Nephron (organoid): ENCODE data around the gene SCN10A.

Experiments used
- H3K27ac Mint-ChIP-seq, 3 experiments: 2 replicates each; pipeline ENCODE4 v1.8.0; 2020; ENCODE audit warnings: mixed read lengths in 3 of 3, mild to moderate bottlenecking in 2 of 3, moderate library complexity in 1 of 3
- H3K27me3 Mint-ChIP-seq: 2 replicates; pipeline ENCODE4 v1.8.0; 2021; ENCODE audit warnings: low read depth, mild to moderate bottlenecking, moderate library complexity, mixed read lengths
- H3K36me3 Mint-ChIP-seq: 2 replicates; pipeline ENCODE4 v1.8.0; 2020; ENCODE audit warnings: low read depth, mixed read lengths
- H3K4me1 Mint-ChIP-seq: 2 replicates; pipeline ENCODE4 v1.8.0; 2020; ENCODE audit warnings: mixed read lengths
- H3K4me3 Mint-ChIP-seq, 3 experiments: 2 replicates each; pipeline ENCODE4 v1.8.0; 2020; ENCODE audit warnings: mild to moderate bottlenecking in 3 of 3, mixed read lengths in 3 of 3, moderate library complexity in 2 of 3
- H3K9me3 Mint-ChIP-seq: 2 replicates; pipeline ENCODE4 v1.8.0; 2020; ENCODE audit warnings: mixed read lengths
- TF ChIP-seq, protein P1 (sequence below), 3 experiments: fragments of 200-600 bp; sonication (generic); IDR thresholded peaks; one replicate each; pipeline ENCODE4 v1.5.0; 2021; ENCODE audit warnings: antibody characterized with exemption in 3 of 3; ENCODE audit not compliant: unreplicated experiment in 3 of 3

Gene SCN10A

GRCh38 chr3:38739396-38739689, 76.7 kb downstream of the SCN10A start:
- H3K4me1 Mint-ChIP-seq = no peaks in the 10 kb centered on the region
- no peak overlapping the region for H3K27ac Mint-ChIP-seq
- no peaks in the 10 kb centered on the region for H3K9me3 Mint-ChIP-seq
- peaks cover 10% of the 10 kb centered on the region for H3K27me3 Mint-ChIP-seq
- no peaks in the 10 kb centered on the region for H3K36me3 Mint-ChIP-seq
- TF ChIP-seq, protein P1, sequence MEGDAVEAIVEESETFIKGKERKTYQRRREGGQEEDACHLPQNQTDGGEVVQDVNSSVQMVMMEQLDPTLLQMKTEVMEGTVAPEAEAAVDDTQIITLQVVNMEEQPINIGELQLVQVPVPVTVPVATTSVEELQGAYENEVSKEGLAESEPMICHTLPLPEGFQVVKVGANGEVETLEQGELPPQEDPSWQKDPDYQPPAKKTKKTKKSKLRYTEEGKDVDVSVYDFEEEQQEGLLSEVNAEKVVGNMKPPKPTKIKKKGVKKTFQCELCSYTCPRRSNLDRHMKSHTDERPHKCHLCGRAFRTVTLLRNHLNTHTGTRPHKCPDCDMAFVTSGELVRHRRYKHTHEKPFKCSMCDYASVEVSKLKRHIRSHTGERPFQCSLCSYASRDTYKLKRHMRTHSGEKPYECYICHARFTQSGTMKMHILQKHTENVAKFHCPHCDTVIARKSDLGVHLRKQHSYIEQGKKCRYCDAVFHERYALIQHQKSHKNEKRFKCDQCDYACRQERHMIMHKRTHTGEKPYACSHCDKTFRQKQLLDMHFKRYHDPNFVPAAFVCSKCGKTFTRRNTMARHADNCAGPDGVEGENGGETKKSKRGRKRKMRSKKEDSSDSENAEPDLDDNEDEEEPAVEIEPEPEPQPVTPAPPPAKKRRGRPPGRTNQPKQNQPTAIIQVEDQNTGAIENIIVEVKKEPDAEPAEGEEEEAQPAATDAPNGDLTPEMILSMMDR (IDR thresholded peaks at IDR 0.05; ENCODE audit: unreplicated experiment in 3 of 3) = no peak
- H3K4me3 Mint-ChIP-seq = no peak overlapping the region

DNA sequence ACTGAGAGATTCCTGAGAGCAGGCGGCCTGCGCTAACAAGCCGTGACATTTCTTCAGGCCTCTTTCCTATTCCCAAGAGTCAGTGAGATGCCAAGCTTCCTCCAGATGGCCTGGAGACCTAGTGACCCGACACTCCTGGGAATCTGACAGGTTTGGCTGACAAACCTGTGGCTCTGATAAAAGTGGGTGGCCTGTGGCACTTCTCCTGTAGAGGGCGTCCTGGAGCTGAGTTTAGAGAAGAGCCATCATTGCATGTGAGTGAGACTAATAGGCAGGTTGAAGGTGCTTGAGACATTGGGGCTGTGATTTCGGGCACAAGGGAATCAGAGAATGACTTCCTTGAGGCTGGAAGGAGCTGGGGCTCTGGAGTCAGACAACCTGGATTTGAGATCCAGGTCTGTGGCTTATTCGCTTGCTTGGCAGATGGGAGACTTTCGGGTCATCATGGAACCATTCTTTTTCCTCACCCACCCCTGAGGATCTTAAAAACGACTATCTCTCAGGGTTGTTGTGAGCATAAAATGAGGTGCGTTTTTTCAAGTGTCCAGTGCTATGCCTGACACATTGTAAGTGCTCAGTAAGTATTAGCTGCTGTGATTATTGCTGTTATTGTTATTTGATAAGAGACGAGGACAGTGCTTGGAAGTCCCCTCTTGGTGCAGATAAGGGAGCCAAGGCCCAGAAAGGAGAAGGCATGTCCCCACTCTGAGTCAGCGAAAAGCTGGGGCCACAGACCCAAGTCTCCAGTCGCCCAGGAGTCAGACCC, 77.2 kb downstream of the SCN10A start:
- Mint-ChIP-seq H3K27ac (no peak overlapping the region), H3K36me3 (no peaks in the 10 kb centered on the region), H3K9me3 (no peaks in the 10 kb centered on the region), H3K4me3 (no peak overlapping the region), H3K4me1 (no peaks in the 10 kb centered on the region), H3K27me3 (peaks cover 10% of the 10 kb centered on the region)
- TF ChIP-seq, protein P1 (IDR thresholded peaks at IDR 0.05; ENCODE audit: unreplicated experiment in 3 of 3) = peak in 2 of 3 experiments; percentile 19 to 40

- Mint-ChIP-seq H3K36me3 (no peaks in the 10 kb centered on the region), H3K4me1 (peaks cover 2% of the 10 kb centered on the region), H3K27me3 (peaks cover 3% of the 10 kb centered on the region), H3K9me3 (no peaks in the 10 kb centered on the region), H3K27ac (no peak overlapping the region), H3K4me3 (no peak overlapping the region)
- TF ChIP-seq, protein P1 (IDR thresholded peaks at IDR 0.05; ENCODE audit: unreplicated experiment in 3 of 3) = no peak
Observed at GRCh38 chr3:38731522-38731921, 84.5 kb downstream of the SCN10A start.

DNA sequence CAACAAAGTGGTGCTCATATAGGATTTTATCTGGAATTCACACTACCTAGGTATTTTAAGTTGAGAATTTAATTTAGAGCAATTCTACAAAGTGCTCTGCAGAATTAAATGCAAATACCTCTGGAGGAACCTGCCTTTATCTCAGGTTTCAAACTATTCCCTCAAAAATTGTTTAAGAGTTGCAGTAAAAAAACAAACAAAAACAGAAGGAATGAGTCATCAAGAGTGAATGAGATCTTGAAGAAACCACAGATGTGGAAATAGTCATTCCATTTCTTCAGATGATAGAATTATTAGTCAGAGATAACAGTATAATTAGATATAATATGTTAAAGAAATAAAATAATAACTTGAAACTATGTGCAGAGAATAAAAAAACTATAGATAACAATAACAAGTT, 85.7 kb downstream of the SCN10A start:
- H3K27ac Mint-ChIP-seq = no peak overlapping the region
- H3K36me3 Mint-ChIP-seq = no peaks in the 10 kb centered on the region
- peaks cover 14% of the 10 kb centered on the region for H3K4me1 Mint-ChIP-seq
- H3K27me3 Mint-ChIP-seq = peaks cover 6% of the 10 kb centered on the region
- no peak overlapping the region for H3K4me3 Mint-ChIP-seq
- TF ChIP-seq, protein P1 (IDR thresholded peaks at IDR 0.05; ENCODE audit: unreplicated experiment in 3 of 3) = no peak
- no peaks in the 10 kb centered on the region for H3K9me3 Mint-ChIP-seq

- H3K9me3 Mint-ChIP-seq = no peaks in the 10 kb centered on the region
- H3K4me1 Mint-ChIP-seq = peaks cover 31% of the 10 kb centered on the region
- H3K4me3 Mint-ChIP-seq = no peak overlapping the region
- peaks cover 12% of the 10 kb centered on the region for H3K27me3 Mint-ChIP-seq
- no peaks in the 10 kb centered on the region for H3K36me3 Mint-ChIP-seq
- no peak overlapping the region for H3K27ac Mint-ChIP-seq
- TF ChIP-seq, protein P1 (IDR thresholded peaks at IDR 0.05; ENCODE audit: unreplicated experiment in 3 of 3) = no peak
Observed at GRCh38 chr3:38728008-38728407, 88.0 kb downstream of the SCN10A start.

DNA sequence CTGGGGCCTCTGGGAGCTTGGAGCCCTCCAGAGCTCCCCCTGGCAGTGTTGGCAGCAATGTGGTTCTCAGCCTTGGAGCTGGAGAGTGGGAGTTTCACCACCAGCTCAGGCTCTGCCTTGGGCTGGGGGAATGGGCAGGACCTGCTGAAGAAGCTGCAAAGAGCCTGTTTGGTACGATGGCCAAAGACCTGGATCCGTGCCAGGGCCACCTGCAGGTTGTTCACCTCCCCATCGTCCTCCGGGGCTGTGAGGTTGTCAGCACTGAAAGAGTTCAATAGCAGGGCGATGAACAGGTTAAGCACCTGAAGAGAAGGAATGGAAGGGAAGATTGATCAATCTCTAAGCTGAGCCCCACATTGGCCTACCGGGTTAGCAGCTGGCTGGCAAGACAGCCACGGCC, 89.3 kb downstream of the SCN10A start:
- TF ChIP-seq, protein P1 (IDR thresholded peaks at IDR 0.05; ENCODE audit: unreplicated experiment in 3 of 3) = no peak
- Mint-ChIP-seq H3K4me1 (peaks cover 31% of the 10 kb centered on the region), H3K27me3 (peaks cover 12% of the 10 kb centered on the region), H3K9me3 (no peaks in the 10 kb centered on the region), H3K4me3 (no peak overlapping the region), H3K27ac (no peak overlapping the region), H3K36me3 (no peaks in the 10 kb centered on the region)
